HG03097 (cell line): ENCODE measurements around the gene OR4C11.

Experiments used
- ATAC-seq: cut with Tn5 transposase; IDR thresholded peaks from one replicate; pipeline ENCODE4 v1.9.1; 2021; ENCODE audit not compliant: unreplicated experiment, low FRiP score

OR4C11 gene, protein sequence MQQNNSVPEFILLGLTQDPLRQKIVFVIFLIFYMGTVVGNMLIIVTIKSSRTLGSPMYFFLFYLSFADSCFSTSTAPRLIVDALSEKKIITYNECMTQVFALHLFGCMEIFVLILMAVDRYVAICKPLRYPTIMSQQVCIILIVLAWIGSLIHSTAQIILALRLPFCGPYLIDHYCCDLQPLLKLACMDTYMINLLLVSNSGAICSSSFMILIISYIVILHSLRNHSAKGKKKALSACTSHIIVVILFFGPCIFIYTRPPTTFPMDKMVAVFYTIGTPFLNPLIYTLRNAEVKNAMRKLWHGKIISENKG

DNA sequence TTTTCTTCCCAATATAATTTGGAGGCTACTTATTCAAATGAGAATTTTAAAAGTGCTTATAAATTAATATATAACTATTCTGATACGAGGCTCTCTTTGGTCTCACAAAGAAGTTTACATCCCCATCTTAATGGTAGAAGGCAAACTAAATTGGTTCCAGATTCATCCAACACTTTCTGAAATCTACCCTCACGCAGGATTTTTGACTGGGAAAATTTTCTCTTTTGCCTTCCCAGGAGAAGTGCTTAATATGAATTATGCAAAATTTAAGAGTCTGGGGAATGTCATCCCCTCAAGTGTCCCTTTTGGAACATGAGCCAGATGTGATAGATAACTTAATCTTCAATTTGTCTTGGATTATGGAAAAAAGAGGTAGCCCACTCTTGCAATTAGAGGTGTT is at the start of gene OR4C11:
Gene OR4C11 (minus strand): TSS at position 101 of the 400 bp plus-strand sequence. CDS start 3,272 bp downstream, outside the sequence.
- no peak for ATAC-seq

DNA sequence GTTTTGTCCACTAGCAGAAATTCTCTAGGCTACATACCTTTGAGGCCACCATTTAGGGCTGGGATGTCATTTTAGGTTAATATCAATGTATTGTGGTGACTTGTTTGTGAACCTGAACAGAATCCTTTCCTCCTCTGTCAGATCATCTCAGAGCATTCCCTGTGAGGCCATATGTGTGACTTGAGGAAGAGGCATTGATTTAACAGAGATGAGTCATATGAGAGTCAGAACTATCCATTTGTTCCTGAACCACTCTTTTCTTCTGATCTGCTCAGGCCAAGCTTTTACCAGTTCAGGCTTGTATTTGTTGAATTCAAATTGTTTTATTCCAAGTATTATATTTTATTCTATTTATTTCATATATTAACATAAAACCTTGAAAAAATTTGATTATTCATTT is 47.7 kb upstream of the OR4C11 start:
- no peak for ATAC-seq

DNA sequence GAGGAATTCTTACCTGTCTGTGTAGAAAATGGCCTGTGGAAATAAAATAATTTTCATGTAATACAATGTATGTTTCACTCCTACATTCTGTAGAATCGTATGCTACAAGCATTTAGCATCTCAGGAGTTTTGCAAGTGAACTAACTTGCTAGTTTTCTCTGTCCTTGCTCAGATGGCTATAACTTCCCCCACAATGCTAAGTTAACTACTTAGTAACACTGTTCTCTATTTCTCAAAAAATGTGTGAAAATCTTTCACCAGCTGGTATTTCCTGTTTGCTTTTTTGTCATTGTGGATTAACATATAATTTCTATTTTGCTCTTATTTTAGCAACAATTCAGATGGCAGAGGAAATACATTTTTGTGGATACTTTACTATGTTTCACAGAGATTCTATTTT is 45.1 kb upstream of the OR4C11 start:
- no peak for ATAC-seq

DNA sequence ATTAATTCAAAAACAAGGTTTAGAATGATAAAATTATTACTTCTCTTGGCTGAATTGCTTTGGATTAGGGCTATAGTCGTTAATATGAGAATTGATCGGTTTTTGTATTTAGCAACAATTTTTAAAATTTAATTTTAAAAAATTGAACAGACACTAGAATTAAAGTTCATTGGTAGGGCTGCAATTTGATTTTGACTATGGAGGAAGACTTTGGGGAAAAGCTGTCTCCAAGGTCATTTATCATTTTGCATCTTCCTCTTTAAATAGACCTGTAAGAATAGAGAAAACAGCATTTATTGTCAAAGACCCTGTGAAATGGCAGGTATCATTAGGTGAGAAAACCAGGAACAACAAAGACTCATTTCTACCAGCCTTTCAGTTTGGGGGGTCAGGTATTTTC is 40.6 kb upstream of the OR4C11 start, which contains the start of gene OR4S2:
Gene OR4S2 (plus strand): TSS at position 301 of the 400 bp plus-strand sequence. CDS start 2,577 bp downstream, outside the sequence.
- no peak for ATAC-seq

DNA sequence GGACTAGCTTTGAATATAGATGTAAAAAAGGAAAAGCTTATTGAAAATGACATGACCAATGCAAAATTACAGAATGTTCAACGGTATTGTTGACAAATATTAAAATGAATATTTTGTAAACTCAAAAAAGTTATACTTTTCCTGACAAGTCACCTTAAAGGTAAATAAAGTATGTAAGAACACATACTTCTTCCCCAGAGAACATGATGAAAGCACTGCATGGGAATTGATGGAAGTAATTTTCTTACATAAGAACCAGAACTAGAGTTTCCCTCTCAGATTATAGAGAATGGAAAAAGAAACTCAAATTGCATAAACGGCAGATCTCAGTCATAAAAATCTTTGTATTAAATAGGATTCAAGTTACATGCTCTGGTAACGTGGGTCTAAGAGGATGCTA is 27.4 kb upstream of the OR4C11 start, which contains the start of gene OR4P4:
Gene OR4P4 (plus strand): TSS at position 301 of the 400 bp plus-strand sequence.
- no peak for ATAC-seq

DNA sequence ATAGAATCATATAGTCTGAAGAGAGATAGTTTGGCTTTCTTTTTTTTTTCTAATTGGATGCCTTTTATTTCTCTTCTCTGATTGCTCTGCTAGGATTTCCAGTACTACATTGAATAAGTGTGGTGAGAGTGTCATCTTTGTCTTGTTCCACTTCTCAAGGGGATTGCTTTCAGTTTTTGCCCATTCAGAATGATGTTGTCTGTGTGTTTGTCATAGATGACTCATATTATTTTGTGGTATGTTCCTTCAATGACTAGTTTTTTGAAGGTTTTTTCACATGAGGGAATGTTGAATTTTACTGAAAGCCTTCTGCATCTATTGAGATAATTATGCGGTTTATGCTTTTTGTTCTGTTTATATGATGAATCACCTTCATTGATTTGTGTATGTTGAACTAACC is 17.1 kb upstream of the OR4C11 start:
- no peak for ATAC-seq

DNA sequence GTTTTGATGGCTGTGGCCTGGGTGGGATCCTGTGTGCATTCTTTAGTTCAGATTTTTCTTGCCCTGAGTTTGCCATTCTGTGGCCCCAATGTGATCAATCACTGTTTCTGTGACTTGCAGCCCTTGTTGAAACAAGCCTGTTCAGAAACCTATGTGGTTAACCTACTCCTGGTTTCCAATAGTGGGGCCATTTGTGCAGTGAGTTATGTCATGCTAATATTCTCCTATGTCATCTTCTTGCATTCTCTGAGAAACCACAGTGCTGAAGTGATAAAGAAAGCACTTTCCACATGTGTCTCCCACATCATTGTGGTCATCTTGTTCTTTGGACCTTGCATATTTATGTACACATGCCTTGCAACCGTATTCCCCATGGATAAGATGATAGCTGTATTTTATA is 34.9 kb downstream of the OR4C11 start:
- no peak for ATAC-seq

DNA sequence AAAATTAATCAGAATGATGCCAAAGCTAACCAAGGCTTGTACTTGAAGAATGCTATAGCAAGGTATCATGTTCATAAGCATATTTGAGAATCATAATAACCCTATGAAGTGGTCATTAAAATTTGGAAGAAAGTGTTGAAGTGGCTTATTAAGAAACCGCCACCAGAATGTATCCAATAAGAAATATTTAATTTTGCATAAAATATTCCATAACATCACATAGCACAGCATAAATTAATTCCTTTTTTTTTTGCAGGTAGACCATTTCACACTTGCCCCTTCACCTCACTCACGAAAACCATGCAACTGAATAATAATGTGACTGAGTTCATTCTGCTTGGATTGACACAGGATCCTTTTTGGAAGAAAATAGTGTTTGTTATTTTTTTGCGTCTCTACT is 35.6 kb downstream of the OR4C11 start, which contains the start of gene OR4C16:
Gene OR4C16 (plus strand): TSS at position 301 of the 400 bp plus-strand sequence. CDS start 0 bp downstream, at position 301.
- ATAC-seq: no peak

DNA sequence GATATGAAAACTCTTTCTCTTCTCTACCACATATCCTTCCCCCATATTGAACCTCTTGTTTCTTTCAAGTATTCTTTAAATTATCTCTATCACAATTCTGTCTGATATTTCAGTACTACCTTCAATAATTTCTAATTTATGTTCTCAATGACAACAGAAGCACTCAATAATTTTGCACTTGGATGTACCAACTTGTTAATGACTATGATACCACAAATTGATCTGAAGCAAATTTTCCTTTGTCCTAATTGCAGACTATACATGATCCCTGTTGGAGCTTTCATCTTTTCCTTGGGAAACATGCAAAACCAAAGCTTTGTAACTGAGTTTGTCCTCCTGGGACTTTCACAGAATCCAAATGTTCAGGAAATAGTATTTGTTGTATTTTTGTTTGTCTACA is 53.3 kb downstream of the OR4C11 start, which contains the start of gene OR4C15:
Gene OR4C15 (plus strand): TSS at position 301 of the 400 bp plus-strand sequence. CDS start 0 bp downstream, at position 301.
- no peak for ATAC-seq
